PC-9 (cell line): ENCODE results near the gene CBX4.

ENCODE experiments used
- EZH2 ChIP-seq: fragments of 200-600 bp; sonication (generic); IDR thresholded peaks from 2 replicates; pipeline ENCODE4 v1.8.0; 2017; ENCODE audit warnings: antibody characterized with exemption, low read depth
- TF ChIP-seq, protein P1 (sequence below): fragments of 200-600 bp; sonication (generic); conservative IDR thresholded peaks from 2 replicates; pipeline ENCODE4 v1.6.1; 2017; ENCODE audit warnings: mixed run types, antibody characterized with exemption, mild to moderate bottlenecking, moderate library complexity

DNA sequence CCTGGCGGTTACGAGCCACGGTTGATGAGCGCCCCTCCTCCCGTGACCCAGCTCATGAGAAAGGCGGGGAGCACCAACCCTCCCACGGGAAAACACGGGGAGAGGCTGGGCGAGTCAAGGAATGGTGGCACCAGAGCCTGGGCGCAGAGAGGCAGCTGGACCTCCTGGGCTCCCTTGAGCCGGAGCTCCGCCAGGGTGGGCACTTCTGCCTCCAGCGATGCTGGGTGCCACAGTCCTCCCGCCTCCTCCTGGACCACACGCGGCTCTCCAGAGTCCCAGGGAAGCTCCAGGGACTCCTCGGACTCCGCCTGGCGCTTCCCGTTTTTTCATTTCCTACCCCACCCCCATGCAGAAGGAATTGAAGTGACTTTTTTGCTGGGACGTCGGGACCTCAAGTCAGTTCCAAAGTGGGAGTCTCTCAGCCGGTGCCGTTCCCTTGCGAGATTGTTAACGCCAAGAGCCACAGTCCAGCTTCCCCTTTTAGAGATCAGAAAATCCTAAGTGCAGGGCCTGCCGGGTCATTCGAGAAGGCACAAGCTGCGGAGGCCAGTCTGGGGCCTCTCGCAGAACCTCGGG lies 35.7 kb downstream of the CBX4 start:
- no peak for TF ChIP-seq EZH2
- TF ChIP-seq, protein P1, sequence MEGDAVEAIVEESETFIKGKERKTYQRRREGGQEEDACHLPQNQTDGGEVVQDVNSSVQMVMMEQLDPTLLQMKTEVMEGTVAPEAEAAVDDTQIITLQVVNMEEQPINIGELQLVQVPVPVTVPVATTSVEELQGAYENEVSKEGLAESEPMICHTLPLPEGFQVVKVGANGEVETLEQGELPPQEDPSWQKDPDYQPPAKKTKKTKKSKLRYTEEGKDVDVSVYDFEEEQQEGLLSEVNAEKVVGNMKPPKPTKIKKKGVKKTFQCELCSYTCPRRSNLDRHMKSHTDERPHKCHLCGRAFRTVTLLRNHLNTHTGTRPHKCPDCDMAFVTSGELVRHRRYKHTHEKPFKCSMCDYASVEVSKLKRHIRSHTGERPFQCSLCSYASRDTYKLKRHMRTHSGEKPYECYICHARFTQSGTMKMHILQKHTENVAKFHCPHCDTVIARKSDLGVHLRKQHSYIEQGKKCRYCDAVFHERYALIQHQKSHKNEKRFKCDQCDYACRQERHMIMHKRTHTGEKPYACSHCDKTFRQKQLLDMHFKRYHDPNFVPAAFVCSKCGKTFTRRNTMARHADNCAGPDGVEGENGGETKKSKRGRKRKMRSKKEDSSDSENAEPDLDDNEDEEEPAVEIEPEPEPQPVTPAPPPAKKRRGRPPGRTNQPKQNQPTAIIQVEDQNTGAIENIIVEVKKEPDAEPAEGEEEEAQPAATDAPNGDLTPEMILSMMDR = no peak
